RKO (cell line): ENCODE results near the gene RPTOR.
A peak's percentile ranks its signal among the peaks of the same experiment; 100 is the strongest.
"Not testable (repeated sequence)": the region's sequence is repeated elsewhere in the genome, so short reads cannot be mapped to it uniquely, and the experiment has no call there.

Experiments used
- DNase-seq: peaks from one replicate; pipeline ENCODE4 v3.0.0-alpha.2; 2016; ENCODE audit warnings: low spot score

The RPTOR gene

GRCh38 chr17:80863626-80864025 lies 319.0 kb downstream of the RPTOR start:
- no peak for DNase-seq

- DNase-seq, result no peak
These were observed 320.1 kb downstream of the RPTOR start for GRCh38 chr17:80864751-80865150.

DNA sequence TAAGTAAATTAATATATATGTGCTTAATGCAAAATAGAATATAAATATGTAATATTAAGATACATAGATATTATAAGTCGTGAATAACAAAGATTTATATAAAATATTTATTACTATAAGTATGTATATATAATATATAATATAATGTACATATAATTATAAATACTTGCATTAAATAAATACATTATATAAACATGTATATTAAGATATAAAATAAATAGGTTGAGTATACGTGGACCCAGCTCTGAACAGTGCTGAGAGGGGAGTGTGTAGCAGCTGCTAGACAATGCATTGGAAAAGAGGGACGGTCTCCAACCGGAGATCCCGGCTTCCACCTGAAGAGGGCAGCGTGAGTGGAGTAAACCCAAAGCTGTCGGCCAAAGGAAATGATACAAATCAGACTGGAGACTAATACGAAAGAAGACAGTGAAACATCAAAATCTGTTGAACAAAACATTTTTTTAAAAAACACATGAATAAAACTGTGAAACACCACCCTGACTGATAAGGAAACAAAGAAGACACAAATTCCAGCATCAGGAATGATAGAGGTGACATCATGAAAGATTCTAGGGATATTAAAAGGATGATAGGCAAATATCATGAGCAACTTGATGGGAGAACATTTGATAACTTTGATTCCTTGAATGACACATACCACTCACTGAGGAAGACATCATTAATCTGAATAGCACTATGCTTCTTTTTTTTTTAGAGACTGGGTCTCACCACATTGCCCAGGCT lies 321.6 kb downstream of the RPTOR start:
- DNase-seq, result peak; percentile 42

DNA sequence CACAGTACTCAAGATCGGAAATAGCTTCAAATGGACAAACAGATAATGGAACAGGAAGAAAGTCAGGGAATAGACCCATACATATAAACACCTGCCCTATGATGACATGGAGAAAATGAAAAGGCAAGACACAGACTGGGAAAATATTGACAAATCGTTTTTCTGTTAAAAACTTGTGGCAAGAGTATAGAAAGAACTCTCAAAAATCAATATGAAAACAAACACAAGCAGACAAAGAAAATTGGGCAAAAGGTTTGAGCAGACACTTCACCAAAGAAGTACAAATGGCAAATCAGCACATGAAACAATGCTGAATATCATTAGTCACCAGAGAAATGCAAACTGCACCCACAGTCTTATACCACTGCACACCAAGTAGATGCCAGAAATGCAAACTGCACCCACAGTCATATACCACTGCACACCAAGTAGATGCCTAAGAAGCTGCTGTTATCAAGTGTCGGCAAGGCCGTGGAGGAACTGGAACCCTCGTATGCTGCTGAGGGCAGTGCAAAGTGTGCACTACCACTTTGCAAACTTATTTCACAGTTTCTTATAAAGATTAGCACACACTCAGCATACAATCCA lies 323.5 kb downstream of the RPTOR start:
- DNase-seq, result no peak

DNA sequence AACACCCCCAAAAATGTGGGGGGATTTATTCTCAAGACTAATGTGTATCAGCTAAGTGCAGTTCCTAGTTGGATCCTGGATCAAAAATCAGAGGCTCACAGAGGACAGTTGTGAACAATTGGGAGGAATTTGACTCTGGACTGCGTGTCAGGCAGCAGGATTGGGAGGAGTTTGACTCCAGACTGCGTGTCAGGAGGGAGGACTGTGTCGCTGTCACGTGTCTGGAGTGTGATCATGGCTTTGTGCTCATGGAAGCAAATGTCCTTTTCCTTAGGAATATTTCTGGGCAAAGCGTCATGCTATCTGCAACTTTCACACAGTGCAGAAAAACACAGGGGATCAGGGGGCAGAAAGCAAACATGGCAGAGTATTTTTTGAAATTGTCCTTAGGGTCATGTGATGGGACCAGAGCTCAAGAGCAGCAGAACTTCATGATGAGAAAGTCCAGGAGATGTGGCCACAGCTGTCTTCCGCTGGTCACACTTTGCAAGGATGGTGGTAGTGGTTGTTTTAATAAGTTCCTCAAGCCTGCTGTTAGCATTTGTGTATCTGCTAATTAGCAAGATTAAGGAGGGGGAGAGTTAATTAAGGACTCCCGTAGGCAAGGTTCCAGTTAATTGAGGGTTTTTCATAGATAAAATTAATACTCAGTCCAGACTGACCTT lies 325.0 kb downstream of the RPTOR start:
- no peak for DNase-seq

DNA sequence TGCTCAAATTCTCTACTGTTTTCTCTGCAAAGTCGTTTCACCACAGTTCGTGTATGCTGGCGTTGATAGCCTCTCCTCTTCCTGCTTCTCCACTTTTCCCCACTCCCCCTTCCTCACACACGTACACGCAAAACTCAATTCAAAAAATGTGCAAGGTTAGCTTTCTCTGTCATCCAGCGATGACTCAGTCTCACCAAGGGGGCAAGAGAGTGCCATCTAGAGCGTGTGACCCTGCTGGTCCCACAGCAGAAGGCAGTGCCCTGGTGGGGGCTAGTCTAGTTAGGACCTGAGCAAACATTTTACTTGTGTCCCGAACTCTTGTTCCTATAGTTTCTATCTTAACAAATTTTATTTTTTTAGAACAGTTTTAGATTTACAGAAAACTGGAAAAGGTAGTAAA lies 325.8 kb downstream of the RPTOR start:
- DNase-seq, result no peak

DNA sequence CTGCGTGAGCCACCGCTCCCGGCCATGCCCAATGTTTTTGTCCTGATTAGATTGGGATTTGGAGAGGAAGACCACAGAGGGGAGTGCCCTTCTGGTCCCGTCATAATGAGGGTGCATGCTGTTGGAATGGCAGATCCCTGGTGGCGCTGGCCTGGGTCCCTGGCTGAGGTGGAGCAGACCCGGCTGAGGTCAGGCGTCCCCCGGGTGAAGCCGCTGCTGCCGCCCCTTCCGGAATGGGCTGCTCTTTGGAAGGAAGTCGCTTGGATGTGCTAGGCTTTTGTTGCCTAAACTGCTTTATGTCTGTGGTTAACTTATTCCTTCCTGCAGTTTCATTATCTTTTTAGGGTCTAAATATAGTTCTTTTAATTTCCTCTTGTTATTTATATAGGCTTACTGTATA lies 326.7 kb downstream of the RPTOR start:
- DNase-seq, result no peak

DNA sequence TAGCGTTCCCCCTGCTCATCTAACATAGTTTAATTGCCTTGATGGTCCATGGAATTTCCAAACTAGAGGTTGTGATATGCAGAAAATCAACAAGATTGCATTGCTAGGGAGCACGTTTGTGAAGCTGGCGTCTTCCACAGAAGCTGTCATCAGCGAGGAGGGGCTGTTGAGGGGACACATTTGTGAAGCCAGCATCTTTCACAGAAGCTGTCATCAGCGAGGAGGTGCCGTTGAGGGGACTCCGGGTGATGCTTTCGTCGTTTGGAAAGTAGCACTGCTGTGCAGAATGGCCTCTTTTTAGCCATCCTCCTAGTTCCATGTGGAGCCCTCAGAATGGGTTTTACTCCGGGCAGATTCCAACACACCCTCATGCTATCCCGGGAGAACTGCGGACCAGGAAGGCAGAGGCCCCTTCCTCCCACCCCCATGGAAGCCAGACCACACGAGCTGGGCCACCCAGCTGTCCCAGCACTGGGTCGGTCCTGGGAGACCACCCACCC lies 327.4 kb downstream of the RPTOR start:
- no peak for DNase-seq

DNA sequence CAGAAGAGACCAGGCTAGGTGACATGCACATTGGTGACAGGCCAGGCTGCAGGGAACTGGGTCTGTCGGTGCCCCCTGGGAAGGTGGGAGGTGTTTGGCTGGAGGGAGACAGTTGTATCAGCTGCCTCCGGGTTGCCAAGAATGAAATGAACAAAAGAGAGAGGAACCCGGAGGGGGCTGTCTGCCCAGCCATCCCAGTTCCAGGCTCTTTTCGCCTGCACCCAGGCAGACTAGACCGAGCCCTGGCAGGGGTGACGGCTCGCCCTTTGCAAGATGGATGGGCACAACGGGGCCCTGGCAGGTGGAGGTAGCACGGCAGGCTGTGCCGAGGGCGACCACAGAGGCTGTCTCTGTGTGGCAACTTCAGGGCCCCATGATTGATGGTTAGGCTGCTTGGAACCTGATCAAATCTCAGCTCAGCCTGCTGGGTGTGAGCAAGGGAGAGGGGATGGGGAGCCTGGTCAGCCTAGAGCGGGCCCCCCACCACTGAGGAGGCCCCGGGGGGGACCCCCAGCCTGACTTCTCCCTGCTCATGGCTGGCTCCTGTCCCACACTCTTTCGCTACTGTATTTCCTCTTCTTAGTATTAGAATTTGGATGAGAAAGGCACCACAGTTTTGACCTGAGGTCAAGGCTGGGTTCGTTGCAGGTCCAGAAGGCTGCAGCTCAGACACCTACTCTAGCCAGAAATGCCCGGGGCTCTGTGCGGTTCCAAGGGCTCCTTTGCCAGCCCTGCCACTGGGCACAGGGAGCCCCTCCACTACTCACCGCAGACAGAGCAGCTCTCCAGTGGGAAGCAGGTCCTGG lies 328.1 kb downstream of the RPTOR start:
- DNase-seq, result no peak

GRCh38 chr17:80873307-80873951 lies 328.8 kb downstream of the RPTOR start:
- DNase-seq, result no peak

GRCh38 chr17:80874866-80875445 lies 330.3 kb downstream of the RPTOR start:
- DNase-seq, result no peak

DNA sequence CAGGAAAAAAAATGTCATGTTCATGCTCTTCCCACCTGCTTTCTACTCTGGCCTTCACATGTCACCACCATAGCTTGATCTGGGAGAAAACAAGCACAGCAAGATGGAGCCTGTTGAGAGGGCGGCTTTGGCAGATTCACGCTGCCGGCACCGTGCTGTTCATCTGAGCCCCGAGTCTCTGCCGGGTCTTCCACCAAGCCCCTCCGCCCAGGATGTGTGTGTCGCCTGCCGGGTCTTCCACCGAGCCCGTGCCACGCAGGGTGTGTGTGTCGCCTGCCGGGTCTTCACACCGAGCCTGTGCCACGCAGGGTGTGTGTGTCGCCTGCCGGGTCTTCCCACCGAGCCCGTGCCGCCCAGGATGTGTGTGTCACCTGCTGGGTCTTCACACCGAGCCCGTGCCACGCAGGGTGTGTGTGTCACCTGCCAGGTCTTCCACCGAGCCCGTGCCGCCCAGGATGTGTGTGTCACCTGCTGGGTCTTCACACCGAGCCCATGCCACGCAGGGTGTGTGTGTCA lies 330.9 kb downstream of the RPTOR start:
- DNase-seq, result not testable (repeated sequence)

DNA sequence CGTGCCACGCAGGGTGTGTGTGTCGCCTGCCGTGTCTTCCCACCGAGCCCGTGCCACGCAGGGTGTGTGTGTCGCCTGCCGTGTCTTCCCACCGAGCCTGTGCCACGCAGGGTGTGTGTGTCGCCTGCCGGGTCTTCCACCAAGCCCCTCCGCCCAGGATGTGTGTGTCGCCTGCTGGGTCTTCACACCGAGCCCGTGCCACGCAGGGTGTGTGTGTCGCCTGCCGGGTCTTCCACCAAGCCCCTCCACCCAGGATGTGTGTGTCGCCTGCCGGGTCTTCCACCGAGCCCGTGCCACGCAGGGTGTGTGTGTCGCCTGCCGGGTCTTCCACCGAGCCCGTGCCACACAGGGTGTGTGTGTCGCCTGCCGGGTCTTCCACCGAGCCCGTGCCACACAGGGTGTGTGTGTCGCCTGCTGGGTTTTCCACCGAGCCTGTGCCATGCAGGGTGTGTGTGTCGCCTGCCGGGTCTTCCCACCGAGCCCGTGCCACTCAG lies 331.9 kb downstream of the RPTOR start:
- not testable (repeated sequence) for DNase-seq

DNA sequence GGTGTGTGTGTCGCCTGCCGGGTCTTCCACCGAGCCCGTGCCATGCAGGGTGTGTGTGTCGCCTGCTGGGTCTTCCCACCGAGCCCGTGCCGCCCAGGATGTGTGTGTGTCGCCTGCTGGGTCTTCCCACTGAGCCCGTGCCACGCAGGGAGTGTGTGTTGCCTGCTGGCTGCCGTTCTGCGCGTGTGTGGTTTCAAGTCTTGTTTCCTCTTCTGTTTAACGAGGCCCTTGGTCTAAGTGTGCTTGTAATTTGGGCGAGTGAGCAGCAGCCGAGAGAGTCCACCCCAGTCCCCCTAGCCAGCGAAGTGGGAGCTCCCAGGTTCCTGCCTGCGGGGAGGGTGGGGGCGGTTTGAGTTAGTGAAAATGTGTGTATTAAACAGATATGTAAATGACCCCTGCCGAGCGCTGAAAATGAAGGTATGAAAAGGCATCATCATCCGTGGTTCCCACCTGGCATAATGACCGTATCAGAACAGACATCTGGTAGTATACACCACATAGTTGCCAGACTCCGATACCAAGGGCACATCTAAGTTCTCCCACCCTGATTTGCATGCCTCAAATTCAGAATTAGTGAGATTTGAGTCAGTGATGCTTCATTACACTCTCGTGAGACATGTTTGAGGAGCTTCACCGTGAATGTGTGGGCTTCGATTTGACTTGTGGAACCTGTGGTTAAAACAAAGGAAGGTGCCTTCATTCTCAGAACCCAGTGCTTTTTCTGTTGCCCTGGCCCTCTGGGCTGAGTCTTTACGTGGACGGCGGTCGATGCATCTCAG lies 332.5 kb downstream of the RPTOR start:
- no peak for DNase-seq

- DNase-seq, result no peak
These were observed 333.2 kb downstream of the RPTOR start for GRCh38 chr17:80877729-80878303.

DNA sequence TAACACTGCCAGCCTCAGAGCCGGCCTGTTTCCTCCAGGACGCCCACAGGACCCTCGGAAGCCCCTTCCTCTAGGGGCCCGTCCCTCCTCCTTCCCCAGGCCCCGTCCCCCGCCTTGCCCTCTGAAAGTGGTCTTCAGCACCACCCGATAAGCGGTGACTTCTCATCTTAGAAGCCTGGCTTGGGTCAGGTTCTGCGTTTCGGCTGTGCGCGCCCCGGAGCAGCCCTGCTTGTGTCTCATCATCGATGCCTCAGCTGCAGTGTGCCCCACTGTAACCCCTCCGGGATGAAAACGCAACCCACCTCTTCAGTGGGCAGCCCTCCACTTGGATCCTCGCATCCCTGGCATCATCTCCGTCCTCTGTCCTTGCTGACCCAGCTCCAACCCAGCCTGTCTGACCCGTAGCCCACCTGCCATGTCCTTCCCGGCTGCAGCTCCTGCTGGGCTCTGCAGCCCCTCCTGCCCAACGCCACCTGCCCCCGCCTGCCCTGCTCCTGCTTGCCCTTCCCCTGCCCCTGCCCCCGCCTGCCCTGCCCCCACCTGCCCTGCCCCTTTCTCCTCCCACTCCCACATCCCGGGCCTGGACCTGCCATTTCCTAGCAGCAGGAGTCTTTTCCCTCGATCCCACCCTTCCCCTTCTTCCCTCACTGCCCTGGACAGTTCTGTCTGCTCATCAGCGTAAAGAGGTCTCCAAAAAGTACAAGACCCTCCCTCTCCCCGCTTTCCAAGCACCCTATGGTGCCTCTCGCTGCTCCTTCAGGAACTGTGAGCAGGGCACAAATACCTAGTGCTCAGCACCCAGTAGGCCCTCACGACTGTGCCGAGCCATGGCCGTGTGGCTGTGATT lies 334.5 kb downstream of the RPTOR start:
- DNase-seq, result no peak

GRCh38 chr17:80879723-80880647 lies 335.3 kb downstream of the RPTOR start:
- DNase-seq, result no peak

GRCh38 chr17:80880648-80880985 lies 336.0 kb downstream of the RPTOR start:
- DNase-seq, result no peak
